Measurements from ENCODE around the gene SLC9C2. TPM values are rescaled to one million over a fixed set of nuclear protein-coding genes. Genes with fewer than 3 reads are reported as not detected.

Gene SLC9C2
- total RNA-seq, 1 experiment from 2014 or later, result not detected

- Histone ChIP-seq H3K36me3 (ENCODE audit: insufficient read depth, low read length) (no peaks in the 10 kb centered on the region), H3K27me3 (ENCODE audit: low read length) (no peaks in the 10 kb centered on the region), H3K27ac (ENCODE audit: low read length) (no peak overlapping the region), H3K9me2 (replicated peaks; ENCODE audit: insufficient read depth, low read length) (no peaks in the 10 kb centered on the region), H3K4me1 (ENCODE audit: low read length) (peaks cover 5% of the 10 kb centered on the region), H2AFZ (ENCODE audit: low read length) (no peak overlapping the region), H3K4me3 (ENCODE audit: low read length) (no peak overlapping the region), H3K9me3 (ENCODE audit: low read length) (no peaks in the 10 kb centered on the region), H4K20me1 (ENCODE audit: insufficient read depth, low read depth, low read length) (no peaks in the 10 kb centered on the region), H3K79me2 (ENCODE audit: low read length) (no peaks in the 10 kb centered on the region), H3K9ac (ENCODE audit: low read length) (no peak overlapping the region), H3K4me2 (ENCODE audit: low read depth, low read length, poor library complexity, severe bottlenecking) (no peak overlapping the region)
- DNase-seq, result no peak
Measured at GRCh38 chr1:173507205-173507846, 95.5 kb downstream of the SLC9C2 start.

DNA sequence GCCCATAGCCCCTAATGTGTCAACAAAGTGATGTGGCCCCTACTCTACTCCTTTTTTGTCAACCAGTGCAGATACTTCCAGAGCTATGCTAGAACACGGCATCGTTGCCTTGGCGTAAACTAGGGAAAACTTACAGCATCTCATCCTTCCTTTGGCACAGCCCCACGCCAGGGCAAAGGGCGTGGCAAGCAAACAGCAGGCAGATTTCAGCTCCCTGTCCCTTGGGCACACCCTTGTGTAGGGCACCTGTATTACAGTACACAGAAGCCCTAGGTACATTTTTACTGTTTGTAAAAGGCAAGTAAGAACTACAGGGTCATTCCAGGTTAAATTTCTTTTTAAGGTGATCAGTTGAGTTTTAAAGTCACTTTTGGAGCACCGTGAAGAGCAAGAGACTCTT, 96.4 kb downstream of the SLC9C2 start:
- H3K9ac ChIP-seq (ENCODE audit: low read length), result no peak overlapping the region
- no peak overlapping the region for H3K4me2 ChIP-seq (ENCODE audit: low read depth, low read length, poor library complexity, severe bottlenecking)
- no peaks in the 10 kb centered on the region for H3K27me3 ChIP-seq (ENCODE audit: low read length)
- peaks cover 4% of the 10 kb centered on the region for H3K4me1 ChIP-seq (ENCODE audit: low read length)
- H3K79me2 ChIP-seq (ENCODE audit: low read length), result no peaks in the 10 kb centered on the region
- no peaks in the 10 kb centered on the region for H3K9me2 ChIP-seq (replicated peaks; ENCODE audit: insufficient read depth, low read length)
- no peak overlapping the region for H2AFZ ChIP-seq (ENCODE audit: low read length)
- no peaks in the 10 kb centered on the region for H3K9me3 ChIP-seq (ENCODE audit: low read length)
- H3K36me3 ChIP-seq (ENCODE audit: insufficient read depth, low read length), result no peaks in the 10 kb centered on the region
- peak; percentile 61 for DNase-seq
- no peaks in the 10 kb centered on the region for H4K20me1 ChIP-seq (ENCODE audit: insufficient read depth, low read depth, low read length)
- H3K4me3 ChIP-seq (ENCODE audit: low read length), result no peak overlapping the region
- H3K27ac ChIP-seq (ENCODE audit: low read length), result no peak overlapping the region

- no peaks in the 10 kb centered on the region for H3K36me3 ChIP-seq (ENCODE audit: insufficient read depth, low read length)
- H3K27me3 ChIP-seq (ENCODE audit: low read length), result no peaks in the 10 kb centered on the region
- no peaks in the 10 kb centered on the region for H4K20me1 ChIP-seq (ENCODE audit: insufficient read depth, low read depth, low read length)
- H3K9ac ChIP-seq (ENCODE audit: low read length), result no peak overlapping the region
- no peaks in the 10 kb centered on the region for H3K4me1 ChIP-seq (ENCODE audit: low read length)
- H3K27ac ChIP-seq (ENCODE audit: low read length), result no peak overlapping the region
- no peak overlapping the region for H2AFZ ChIP-seq (ENCODE audit: low read length)
- H3K9me3 ChIP-seq (ENCODE audit: low read length), result no peaks in the 10 kb centered on the region
- H3K4me3 ChIP-seq (ENCODE audit: low read length), result no peak overlapping the region
- no peaks in the 10 kb centered on the region for H3K79me2 ChIP-seq (ENCODE audit: low read length)
- no peaks in the 10 kb centered on the region for H3K9me2 ChIP-seq (replicated peaks; ENCODE audit: insufficient read depth, low read length)
- no peak for DNase-seq
- H3K4me2 ChIP-seq (ENCODE audit: low read depth, low read length, poor library complexity, severe bottlenecking), result no peak overlapping the region
Measured at GRCh38 chr1:173505391-173505790, 97.5 kb downstream of the SLC9C2 start.

DNA sequence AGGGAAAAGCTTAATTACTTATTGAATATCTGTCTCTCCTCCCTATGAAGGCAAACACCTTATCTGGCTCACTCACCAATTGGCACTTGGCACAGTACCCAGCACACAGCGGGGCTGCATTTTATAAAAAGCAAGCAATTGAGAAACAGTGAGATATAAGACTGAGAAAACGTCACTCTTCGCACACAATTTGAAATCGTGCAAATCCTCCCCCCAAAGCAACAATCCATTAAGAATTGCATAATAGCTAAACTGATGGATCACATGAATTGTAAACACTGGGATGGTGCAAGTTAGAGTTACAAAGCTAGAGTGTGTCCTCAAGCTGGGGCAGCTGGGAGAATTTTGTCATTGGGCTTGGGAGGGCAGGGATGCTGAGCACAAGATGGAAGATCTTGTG, 98.6 kb downstream of the SLC9C2 start:
- no peak overlapping the region for H2AFZ ChIP-seq (ENCODE audit: low read length)
- H3K4me1 ChIP-seq (ENCODE audit: low read length), result no peaks in the 10 kb centered on the region
- no peak overlapping the region for H3K4me3 ChIP-seq (ENCODE audit: low read length)
- no peaks in the 10 kb centered on the region for H3K27me3 ChIP-seq (ENCODE audit: low read length)
- DNase-seq, result no peak
- no peak overlapping the region for H3K9ac ChIP-seq (ENCODE audit: low read length)
- H3K36me3 ChIP-seq (ENCODE audit: insufficient read depth, low read length), result no peaks in the 10 kb centered on the region
- no peak overlapping the region for H3K27ac ChIP-seq (ENCODE audit: low read length)
- no peak overlapping the region for H3K4me2 ChIP-seq (ENCODE audit: low read depth, low read length, poor library complexity, severe bottlenecking)
- no peaks in the 10 kb centered on the region for H4K20me1 ChIP-seq (ENCODE audit: insufficient read depth, low read depth, low read length)
- H3K79me2 ChIP-seq (ENCODE audit: low read length), result no peaks in the 10 kb centered on the region
- H3K9me2 ChIP-seq (replicated peaks; ENCODE audit: insufficient read depth, low read length), result no peaks in the 10 kb centered on the region
- H3K9me3 ChIP-seq (ENCODE audit: low read length), result no peaks in the 10 kb centered on the region

DNA sequence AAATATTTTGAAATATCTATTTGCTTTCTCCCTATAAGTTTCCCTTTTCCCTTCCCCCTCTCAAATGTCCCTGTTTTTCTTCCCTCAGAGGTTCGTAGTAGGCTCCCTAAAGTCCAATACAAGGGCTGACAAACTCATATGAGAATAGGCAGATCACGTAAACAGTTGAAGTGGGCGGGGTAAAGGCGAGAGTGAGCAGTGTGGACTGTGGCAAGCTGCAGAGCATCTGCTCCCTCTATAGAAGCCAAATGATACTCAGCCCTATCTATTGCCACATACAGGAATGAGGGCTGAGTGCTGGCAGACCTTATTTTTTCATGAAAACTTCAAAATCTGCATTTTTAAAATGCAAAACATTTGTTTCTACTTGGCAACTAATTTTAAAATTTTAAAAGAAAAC, 99.5 kb downstream of the SLC9C2 start:
- Histone ChIP-seq H2AFZ (ENCODE audit: low read length) (no peak overlapping the region), H3K9me2 (replicated peaks; ENCODE audit: insufficient read depth, low read length) (no peaks in the 10 kb centered on the region), H3K27me3 (ENCODE audit: low read length) (no peaks in the 10 kb centered on the region), H3K9me3 (ENCODE audit: low read length) (no peaks in the 10 kb centered on the region), H3K36me3 (ENCODE audit: insufficient read depth, low read length) (no peaks in the 10 kb centered on the region), H3K27ac (ENCODE audit: low read length) (no peak overlapping the region), H3K4me1 (ENCODE audit: low read length) (no peaks in the 10 kb centered on the region), H4K20me1 (ENCODE audit: insufficient read depth, low read depth, low read length) (no peaks in the 10 kb centered on the region), H3K4me2 (ENCODE audit: low read depth, low read length, poor library complexity, severe bottlenecking) (no peak overlapping the region), H3K9ac (ENCODE audit: low read length) (no peak overlapping the region), H3K4me3 (ENCODE audit: low read length) (no peak overlapping the region), H3K79me2 (ENCODE audit: low read length) (no peaks in the 10 kb centered on the region)
- DNase-seq, result no peak

DNA sequence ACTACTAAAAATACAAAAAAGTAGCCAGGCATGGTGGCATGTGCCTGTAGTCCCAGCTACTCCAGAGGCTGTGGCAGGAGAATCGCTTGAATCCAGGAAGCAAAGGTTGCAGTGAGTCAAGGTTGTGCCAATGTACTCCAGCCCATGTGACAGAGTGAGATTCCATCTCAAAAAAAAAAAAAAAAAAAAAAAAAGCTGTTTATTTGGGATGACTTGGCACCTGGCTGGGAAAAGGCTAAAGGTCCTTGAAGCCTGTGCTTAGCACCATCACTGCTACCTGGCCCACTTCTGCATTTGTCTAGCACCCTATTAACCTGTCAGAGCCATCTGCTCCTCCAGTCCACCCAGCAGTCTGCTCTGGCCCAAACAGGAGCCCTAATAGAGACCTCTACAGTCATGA, 100.8 kb downstream of the SLC9C2 start:
- Histone ChIP-seq H3K9ac (ENCODE audit: low read length) (no peak overlapping the region), H3K9me3 (ENCODE audit: low read length) (peaks cover under 1% of the 10 kb centered on the region), H3K4me3 (ENCODE audit: low read length) (no peak overlapping the region), H3K27ac (ENCODE audit: low read length) (no peak overlapping the region), H3K9me2 (replicated peaks; ENCODE audit: insufficient read depth, low read length) (no peaks in the 10 kb centered on the region), H3K4me2 (ENCODE audit: low read depth, low read length, poor library complexity, severe bottlenecking) (no peak overlapping the region), H4K20me1 (ENCODE audit: insufficient read depth, low read depth, low read length) (no peaks in the 10 kb centered on the region), H3K36me3 (ENCODE audit: insufficient read depth, low read length) (no peaks in the 10 kb centered on the region), H3K4me1 (ENCODE audit: low read length) (no peaks in the 10 kb centered on the region), H3K79me2 (ENCODE audit: low read length) (no peaks in the 10 kb centered on the region), H2AFZ (ENCODE audit: low read length) (no peak overlapping the region), H3K27me3 (ENCODE audit: low read length) (no peaks in the 10 kb centered on the region)
- no peak for DNase-seq

DNA sequence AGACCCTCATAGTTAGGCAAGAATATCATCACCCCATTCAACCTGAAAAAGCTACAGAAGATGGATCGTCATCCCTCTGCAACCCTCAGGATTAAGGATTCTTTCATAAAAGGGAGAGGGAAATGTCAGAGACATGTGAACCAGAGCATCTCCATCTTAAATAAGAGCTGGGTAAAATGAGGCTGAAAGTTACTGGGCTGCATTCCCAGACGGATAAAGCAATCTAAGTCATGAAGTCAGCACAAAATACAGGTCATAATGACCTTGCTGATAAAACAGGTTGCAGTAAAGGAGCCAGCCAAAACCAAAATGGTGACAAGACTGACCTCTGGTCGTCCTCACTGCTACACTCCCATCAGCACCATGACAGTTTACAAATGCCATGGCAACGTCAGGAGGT, 103.1 kb downstream of the SLC9C2 start:
- Histone ChIP-seq H3K27me3 (ENCODE audit: low read length) (no peaks in the 10 kb centered on the region), H2AFZ (ENCODE audit: low read length) (no peak overlapping the region), H3K36me3 (ENCODE audit: insufficient read depth, low read length) (no peaks in the 10 kb centered on the region), H3K9me3 (ENCODE audit: low read length) (peaks cover 10% of the 10 kb centered on the region), H3K79me2 (ENCODE audit: low read length) (no peaks in the 10 kb centered on the region), H3K4me2 (ENCODE audit: low read depth, low read length, poor library complexity, severe bottlenecking) (no peak overlapping the region), H3K27ac (ENCODE audit: low read length) (no peak overlapping the region), H3K9me2 (replicated peaks; ENCODE audit: insufficient read depth, low read length) (no peaks in the 10 kb centered on the region), H3K4me1 (ENCODE audit: low read length) (no peaks in the 10 kb centered on the region), H3K4me3 (ENCODE audit: low read length) (no peak overlapping the region), H4K20me1 (ENCODE audit: insufficient read depth, low read depth, low read length) (no peaks in the 10 kb centered on the region), H3K9ac (ENCODE audit: low read length) (no peak overlapping the region)
- DNase-seq, result no peak

DNA sequence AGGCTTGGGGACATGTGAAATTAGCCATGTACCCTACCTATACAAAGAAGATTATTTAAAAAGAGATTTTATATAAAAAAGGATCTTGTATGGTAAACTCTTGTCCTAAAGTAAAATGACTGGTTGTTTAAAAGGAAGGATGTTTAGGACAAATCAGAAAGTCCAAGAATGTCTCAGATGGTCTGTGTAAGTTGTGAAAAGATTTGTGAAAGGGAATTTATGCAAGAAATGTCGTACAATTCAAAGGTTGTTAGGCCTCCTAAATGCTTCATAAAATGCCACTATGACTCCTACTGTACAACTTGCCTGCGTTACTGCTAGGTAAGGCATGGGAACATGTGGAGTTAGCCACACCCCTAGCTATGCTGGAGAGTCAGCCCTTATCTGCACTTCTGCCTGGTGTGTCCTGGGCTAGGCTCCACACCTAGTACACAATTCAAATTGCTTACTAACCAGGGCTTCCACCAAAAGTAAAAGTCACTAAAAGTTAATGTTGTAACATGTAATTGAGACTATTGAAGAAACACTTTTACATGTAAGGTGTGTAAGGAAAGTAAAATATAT, 106.0 kb downstream of the SLC9C2 start:
- H4K20me1 ChIP-seq (ENCODE audit: insufficient read depth, low read depth, low read length), result no peaks in the 10 kb centered on the region
- H3K4me3 ChIP-seq (ENCODE audit: low read length), result no peak overlapping the region
- H3K9me2 ChIP-seq (replicated peaks; ENCODE audit: insufficient read depth, low read length), result no peaks in the 10 kb centered on the region
- no peak overlapping the region for H2AFZ ChIP-seq (ENCODE audit: low read length)
- no peak overlapping the region for H3K9ac ChIP-seq (ENCODE audit: low read length)
- H3K79me2 ChIP-seq (ENCODE audit: low read length), result no peaks in the 10 kb centered on the region
- no peak overlapping the region for H3K4me2 ChIP-seq (ENCODE audit: low read depth, low read length, poor library complexity, severe bottlenecking)
- no peak overlapping the region for H3K27ac ChIP-seq (ENCODE audit: low read length)
- DNase-seq, result no peak
- H3K4me1 ChIP-seq (ENCODE audit: low read length), result no peaks in the 10 kb centered on the region
- peaks cover 10% of the 10 kb centered on the region for H3K9me3 ChIP-seq (ENCODE audit: low read length)
- H3K27me3 ChIP-seq (ENCODE audit: low read length), result no peaks in the 10 kb centered on the region
- no peaks in the 10 kb centered on the region; the same call in 1 of the 2 replicates for H3K36me3 ChIP-seq (ENCODE audit: insufficient read depth, low read length)

All from Karpas-422 (cell line).